ENCODE data around the gene SLC50A1. TPM values are rescaled to one million over a fixed set of nuclear protein-coding genes. Genes with fewer than 3 reads are reported as not detected.
A peak's percentile ranks its signal among the peaks of the same experiment; 100 is the strongest.

The SLC50A1 gene
- polyA plus RNA-seq, 2 of the 4 experiments (the other 2 are of a cell fraction), result 28.2 to 39.4 TPM

GRCh38 chr1:155123801-155124200 is 11.9 kb upstream of the SLC50A1 start:
- H3K4me2 ChIP-seq, result peak overlapping the region; percentile 89
- ChIA-PET CTCF (interaction anchor here (0.8 to 19.7 kb wide), 8 partner anchors 12 to 80 kb away, joined by 3 to 309 read pairs (median 8); partner anchors contain the start of genes KRTCAP2 and SLC50A1), POLR2A (interaction anchor here (1.0 to 1.3 kb wide), 2 partner anchors 11 to 71 kb away, joined by 3 to 4 read pairs; partner anchors contain the start of gene SLC50A1)
- 46% methylated on average over 4 of the region's 4 CpGs for WGBS (ENCODE audit: missing lambda C conversion rate)
- H3K4me3 ChIP-seq, result no peak overlapping the region
- peaks cover 38% of the 10 kb centered on the region for H3K4me1 ChIP-seq
- peak overlapping the region; percentile 80 to 90 for H3K27ac ChIP-seq
- TF ChIP-seq FOSL2 (IDR thresholded peaks at IDR 0.05) (no peak), FOSL2 (CRISPR knock-in tag; IDR thresholded peaks at IDR 0.05) (peak; percentile 69), FOXS1 (CRISPR knock-in tag; IDR thresholded peaks at IDR 0.05) (no peak)
- DNase-seq (ENCODE audit: low read depth in 1 of 2, low spot score in 1 of 2), result peak in 1 of 2 experiments; percentile 38
- no peak for FAIRE-seq
- H3K9me3 ChIP-seq, result no peaks in the 10 kb centered on the region
- ATAC-seq, result no peak

DNA sequence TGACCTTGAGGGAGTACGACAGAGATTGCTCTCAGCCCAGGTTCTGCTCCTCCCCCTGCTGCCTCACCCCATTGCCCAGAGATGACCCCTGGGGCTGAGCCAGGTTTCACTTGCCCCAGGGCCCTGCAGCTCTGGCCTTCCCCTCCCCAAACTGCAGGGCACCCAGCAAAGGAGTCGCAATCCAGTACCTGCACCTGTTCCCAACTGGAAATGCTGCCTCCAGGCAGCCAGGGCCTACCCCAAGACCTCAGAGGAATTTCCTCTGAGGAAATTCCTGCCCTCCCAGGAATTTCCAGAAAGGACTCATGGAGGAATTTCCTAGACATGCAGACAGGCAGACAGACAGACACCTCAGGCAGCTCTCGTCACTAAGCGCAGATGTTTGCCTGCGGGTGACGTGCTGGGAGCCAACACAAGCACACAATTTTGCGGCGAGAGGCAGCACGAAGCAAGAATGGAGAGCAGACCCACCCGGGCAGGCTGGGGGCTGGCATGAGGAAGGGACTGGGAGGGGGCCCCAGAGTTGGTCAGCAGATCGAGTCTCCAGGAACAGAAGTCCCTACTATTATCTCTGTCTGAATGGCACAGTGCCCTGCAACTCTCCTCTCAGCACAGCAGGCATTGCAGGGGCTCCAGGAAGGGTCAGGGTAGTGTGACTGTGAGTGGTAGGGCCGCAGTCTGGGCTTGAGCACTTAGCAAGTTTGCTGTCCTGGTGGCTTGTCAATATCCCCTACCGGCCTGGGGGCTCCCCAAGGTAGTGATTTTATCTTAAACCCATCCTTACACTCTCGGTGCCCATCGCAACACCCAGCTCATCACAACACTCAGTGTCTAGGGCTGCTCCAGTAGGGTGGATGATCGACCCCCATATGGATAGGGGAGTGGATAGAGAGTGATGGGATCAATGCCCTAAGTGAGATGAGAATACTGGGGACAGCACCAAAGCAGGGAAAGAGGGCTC is 10.9 kb upstream of the SLC50A1 start:
- peaks cover 48% of the 10 kb centered on the region for H3K4me1 ChIP-seq
- ATAC-seq (peak; percentile 26 to 32; a peak in 5 of 6 replicates), FAIRE-seq (no peak), DNase-seq (ENCODE audit: low read depth in 1 of 2, low spot score in 1 of 2) (peak in 1 of 2 experiments; percentile 88)
- 24% methylated on average over 15 of the region's 16 CpGs for WGBS (ENCODE audit: missing lambda C conversion rate)
- H3K4me3 ChIP-seq, result no peak overlapping the region
- H3K9me3 ChIP-seq, result no peaks in the 10 kb centered on the region
- peak overlapping the region; percentile 89 for H3K4me2 ChIP-seq
- TF ChIP-seq JUN (IDR thresholded peaks at IDR 0.05) (peak in 1 of 2 experiments; percentile 48; a peak in 2 of 5 replicates), RAD21 (conservative IDR thresholded peaks at IDR 0.05 in 1 of 2, IDR thresholded peaks at IDR 0.05 in 1 of 2) (0 out of 5 replicates have a peak, but pooled peaks of 1 of the 2 experiments have one; percentile 7), FOSL2 (IDR thresholded peaks at IDR 0.05) (no peak), FOSL2 (CRISPR knock-in tag; IDR thresholded peaks at IDR 0.05) (peak; percentile 70), MAX (IDR thresholded peaks at IDR 0.05) (peak; percentile 78), RNF2 (IDR thresholded peaks at IDR 0.05; ENCODE audit: borderline replicate concordance, low read depth) (no peak), SMC3 (IDR thresholded peaks at IDR 0.05) (no peak), CEBPB (IDR thresholded peaks at IDR 0.05) (peak in 1 of 2 experiments; percentile 10; a peak in 1 of 4 replicates), ESRRA (IDR thresholded peaks at IDR 0.05; ENCODE audit: borderline replicate concordance, low read length) (peak; percentile 28; the same call in 1 of the 2 replicates), BHLHE40 (IDR thresholded peaks at IDR 0.05; ENCODE audit: low read depth, low read length) (no peak), MYC (IDR thresholded peaks at IDR 0.05; ENCODE audit: borderline replicate concordance, low read length) (no peak), ZSCAN20 (CRISPR knock-in tag; IDR thresholded peaks at IDR 0.05) (no peak), GATA3 (IDR thresholded peaks at IDR 0.05; ENCODE audit: borderline replicate concordance) (peak; percentile 50; the same call in 1 of the 2 replicates), CHD4 (IDR thresholded peaks at IDR 0.05; ENCODE audit: borderline replicate concordance) (no peak), EP300 (IDR thresholded peaks at IDR 0.05) (peak in 1 of 2 experiments; percentile 61; a peak in 1 of 5 replicates), KDM1A (IDR thresholded peaks at IDR 0.05; ENCODE audit: low read depth) (no peak), ATOH8 (CRISPR knock-in tag; IDR thresholded peaks at IDR 0.05; ENCODE audit: low read depth) (0 out of 2 replicates have a peak, but pooled peaks have one; percentile 64), ZFP36 (IDR thresholded peaks at IDR 0.05; ENCODE audit: borderline replicate concordance, partially characterized antibody) (peak; percentile 52)
- TF ChIP-seq, protein P1, sequence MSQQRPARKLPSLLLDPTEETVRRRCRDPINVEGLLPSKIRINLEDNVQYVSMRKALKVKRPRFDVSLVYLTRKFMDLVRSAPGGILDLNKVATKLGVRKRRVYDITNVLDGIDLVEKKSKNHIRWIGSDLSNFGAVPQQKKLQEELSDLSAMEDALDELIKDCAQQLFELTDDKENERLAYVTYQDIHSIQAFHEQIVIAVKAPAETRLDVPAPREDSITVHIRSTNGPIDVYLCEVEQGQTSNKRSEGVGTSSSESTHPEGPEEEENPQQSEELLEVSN (IDR thresholded peaks at IDR 0.05; ENCODE audit: borderline replicate concordance, low read depth), result peak; percentile 50; the same call in 1 of the 2 replicates
- TF ChIP-seq, protein P2, sequence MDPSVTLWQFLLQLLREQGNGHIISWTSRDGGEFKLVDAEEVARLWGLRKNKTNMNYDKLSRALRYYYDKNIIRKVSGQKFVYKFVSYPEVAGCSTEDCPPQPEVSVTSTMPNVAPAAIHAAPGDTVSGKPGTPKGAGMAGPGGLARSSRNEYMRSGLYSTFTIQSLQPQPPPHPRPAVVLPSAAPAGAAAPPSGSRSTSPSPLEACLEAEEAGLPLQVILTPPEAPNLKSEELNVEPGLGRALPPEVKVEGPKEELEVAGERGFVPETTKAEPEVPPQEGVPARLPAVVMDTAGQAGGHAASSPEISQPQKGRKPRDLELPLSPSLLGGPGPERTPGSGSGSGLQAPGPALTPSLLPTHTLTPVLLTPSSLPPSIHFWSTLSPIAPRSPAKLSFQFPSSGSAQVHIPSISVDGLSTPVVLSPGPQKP (IDR thresholded peaks at IDR 0.05; ENCODE audit: low read depth, low read length), result no peak
- TF ChIP-seq, protein P3, sequence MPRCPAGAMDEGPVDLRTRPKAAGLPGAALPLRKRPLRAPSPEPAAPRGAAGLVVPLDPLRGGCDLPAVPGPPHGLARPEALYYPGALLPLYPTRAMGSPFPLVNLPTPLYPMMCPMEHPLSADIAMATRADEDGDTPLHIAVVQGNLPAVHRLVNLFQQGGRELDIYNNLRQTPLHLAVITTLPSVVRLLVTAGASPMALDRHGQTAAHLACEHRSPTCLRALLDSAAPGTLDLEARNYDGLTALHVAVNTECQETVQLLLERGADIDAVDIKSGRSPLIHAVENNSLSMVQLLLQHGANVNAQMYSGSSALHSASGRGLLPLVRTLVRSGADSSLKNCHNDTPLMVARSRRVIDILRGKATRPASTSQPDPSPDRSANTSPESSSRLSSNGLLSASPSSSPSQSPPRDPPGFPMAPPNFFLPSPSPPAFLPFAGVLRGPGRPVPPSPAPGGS (IDR thresholded peaks at IDR 0.05), result 0 out of 3 replicates have a peak, but pooled peaks have one; percentile 19
- CTCF ChIA-PET, result interaction anchor here (0.8 to 19.7 kb wide), 12 partner anchors 10 to 81 kb away, joined by 3 to 309 read pairs (median 6); partner anchors contain the start of genes KRTCAP2 and SLC50A1
- POLR2A ChIA-PET, result interaction anchor here (1.0 to 2.0 kb wide), 3 partner anchors 10 to 70 kb away, joined by 3 to 8 read pairs (median 4); partner anchors contain the start of gene SLC50A1
- H3K27ac ChIP-seq, result peak overlapping the region; percentile 80 to 90

Measured in A549 (cell line).